Measurements from ENCODE around the gene SPATA21.
A peak's percentile ranks its signal among the peaks of the same experiment; 100 is the strongest.
"Not testable (repeated sequence)": the region's sequence is repeated elsewhere in the genome, so short reads cannot be mapped to it uniquely, and the experiment has no call there.

SPATA21 gene

DNA sequence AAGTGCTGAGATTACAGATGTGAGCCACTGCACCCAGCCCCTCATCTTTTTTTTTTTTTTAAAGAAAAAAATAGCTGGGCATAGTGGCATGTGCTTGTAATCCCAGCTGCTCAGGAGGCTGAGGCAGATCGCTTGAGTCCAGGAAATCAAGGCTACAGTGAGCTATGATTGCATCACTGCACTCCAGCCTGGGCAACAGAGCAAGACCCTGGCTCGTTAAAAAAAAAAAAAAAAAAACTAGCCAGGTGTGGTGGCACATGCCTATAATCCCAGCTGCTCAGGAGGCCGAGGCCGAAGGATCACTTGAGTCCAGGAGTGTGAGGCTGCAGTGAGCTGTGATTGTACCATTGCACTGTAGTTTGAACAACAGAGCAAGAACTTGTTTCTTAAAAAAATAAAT lies 56.4 kb downstream of the SPATA21 start:
- no peak for DNase-seq

DNA sequence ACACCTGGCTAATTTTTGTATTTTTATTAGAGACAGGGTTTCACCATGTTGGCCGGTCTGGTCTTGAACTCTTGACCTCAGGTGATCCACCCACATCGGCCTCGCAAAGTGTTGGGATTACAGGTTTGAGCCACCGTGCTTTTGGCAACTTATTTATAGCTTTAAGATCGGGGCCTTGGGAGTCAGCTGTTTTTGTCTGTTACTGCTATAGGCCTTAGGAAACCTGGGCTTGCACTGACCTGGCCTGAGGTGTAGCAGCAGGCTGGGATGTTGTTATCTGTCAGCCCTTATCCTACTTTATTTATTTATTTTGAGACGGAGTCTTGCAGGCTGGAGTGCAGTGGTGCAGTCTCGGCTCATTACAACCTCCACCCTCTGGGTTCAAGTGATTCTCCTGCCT lies 58.8 kb downstream of the SPATA21 start:
- DNase-seq, result no peak

DNA sequence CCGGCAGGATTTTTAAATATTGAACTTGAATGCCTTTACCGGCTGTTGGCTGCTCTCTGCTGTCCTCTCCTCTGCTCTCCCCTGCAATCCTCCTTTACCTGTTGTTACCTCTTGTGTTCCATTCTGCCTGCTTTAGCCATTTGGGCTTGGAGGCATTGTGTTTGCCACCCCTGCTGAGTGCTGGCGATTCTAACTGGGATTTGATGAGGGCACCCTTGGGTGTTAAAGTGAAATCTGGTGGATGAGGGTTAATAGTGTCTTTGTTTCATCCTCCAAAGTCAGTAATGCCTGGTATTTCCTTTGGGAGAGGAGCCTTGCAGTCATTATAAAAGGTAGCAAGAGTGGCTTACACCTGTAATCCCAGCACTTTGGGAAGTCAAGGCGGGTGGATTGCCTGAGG lies 60.3 kb downstream of the SPATA21 start:
- DNase-seq, result no peak

DNA sequence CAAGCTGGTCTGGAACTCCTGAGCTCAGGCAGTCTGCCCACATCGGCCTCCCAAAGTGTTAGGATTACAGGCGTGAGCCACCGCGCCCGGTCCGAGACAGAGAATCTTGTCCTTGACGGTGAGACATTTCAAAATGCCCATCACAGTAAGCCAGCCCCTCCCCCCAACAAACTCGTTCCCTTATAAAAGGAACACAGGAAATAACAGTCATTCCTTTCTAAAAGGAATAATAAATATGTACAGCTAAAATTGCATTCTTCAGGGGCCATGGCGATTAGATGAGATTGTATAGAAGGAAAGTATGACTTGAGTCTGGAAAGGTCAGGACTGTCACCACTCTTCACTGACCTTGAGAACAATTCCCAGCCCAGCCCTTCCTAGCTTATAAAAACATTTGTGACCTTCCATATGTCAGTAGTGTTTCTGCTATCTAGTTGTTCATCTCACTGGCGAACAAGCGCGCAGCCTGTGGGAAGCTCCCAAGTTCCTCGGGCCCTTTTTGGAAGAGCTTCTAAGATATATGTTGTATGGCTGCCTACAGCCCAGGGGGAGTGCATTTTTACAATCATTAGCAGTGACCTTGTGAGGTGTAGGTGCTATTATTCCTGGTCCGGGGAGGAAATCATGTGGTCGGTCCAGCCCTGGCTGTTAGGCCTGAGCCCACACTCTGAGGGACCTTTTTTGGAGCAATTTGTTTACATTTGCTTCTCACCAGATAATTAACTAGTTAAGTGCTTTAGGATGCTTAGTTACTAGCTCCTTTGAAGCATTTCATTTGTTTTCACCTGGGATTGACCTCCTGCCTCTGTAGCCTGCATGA lies 61.5 kb downstream of the SPATA21 start:
- DNase-seq, result peak; percentile 89

DNA sequence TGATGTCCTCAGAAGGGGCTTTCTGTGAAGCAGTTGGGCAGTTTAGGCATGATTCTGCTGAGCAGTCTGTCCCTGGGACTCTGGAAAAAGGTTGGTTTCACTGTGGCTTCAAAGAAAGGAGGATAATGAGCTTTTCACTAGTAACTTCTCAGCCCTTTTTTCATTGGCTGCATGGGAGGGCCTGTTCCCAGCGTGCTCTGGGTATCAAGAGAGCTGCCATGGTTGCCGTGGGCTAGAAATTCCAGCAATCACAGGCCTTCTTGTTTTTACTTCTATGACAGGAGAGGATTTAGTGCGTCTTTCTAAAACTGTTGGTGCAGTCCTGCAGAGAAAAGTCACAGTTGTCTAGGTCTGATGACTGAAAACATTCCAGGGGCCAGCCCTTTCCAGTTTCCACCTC lies 63.0 kb downstream of the SPATA21 start:
- DNase-seq, result no peak

DNA sequence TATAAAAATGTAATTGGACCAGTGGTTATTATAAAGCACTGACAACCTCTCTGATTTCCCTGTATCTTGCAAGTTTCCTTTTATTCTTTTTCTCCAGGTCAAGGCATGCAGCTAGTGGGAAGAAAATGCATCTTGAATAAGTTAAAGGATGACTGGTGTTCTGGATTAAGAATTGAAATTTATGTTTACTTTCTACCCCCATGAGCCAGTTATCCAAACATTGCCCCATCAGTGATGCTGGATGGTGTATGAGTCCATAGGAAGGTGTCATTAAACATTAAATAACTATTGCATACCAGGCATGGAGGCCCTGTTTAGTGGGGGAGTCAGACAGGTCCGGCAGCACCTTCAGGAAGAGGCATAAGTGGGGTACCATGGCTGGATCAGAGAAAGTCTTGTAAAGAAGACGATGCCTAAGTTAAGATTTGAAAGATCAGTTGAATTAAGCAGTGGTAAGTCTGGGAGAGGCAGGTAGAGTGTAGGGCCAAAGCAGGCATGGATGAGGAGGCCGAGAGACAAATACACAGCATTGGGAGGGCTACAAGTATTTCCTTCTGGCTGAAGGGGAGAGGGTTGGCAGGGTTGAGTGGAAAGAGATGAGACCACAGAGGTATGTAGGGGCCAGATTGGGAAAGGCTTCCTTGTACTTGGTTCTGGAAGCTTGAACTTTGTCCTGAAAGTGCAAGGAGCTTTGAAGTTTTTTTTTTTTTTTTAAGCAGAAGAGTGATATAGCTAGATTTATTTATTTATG lies 64.5 kb downstream of the SPATA21 start:
- DNase-seq, result peak; percentile 67

- DNase-seq, result peak; percentile 89
Observed at GRCh38 chr1:16371725-16372124, 65.5 kb downstream of the SPATA21 start.

DNA sequence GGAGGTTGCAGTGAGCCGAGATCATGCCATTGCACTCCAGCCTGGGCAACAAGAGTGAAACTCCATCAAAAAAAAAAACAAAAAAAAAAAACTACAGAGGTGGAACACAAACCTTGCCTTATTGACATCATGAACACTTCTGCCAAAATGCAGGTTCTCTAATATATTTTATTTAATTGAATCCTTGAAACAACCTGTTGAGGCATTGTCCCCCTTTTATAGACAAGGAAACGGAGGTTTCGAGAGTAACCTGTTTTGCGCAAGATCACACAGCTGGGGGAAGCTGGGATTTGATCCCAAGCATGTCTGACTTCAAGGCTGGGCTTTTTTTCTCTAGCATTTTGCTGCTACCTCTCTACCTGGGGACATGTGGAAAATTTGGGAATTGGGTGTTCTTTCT lies 67.4 kb downstream of the SPATA21 start:
- no peak for DNase-seq

GRCh38 chr1:16367968-16368890 lies 69.0 kb downstream of the SPATA21 start:
- peak; percentile 40 for DNase-seq

DNA sequence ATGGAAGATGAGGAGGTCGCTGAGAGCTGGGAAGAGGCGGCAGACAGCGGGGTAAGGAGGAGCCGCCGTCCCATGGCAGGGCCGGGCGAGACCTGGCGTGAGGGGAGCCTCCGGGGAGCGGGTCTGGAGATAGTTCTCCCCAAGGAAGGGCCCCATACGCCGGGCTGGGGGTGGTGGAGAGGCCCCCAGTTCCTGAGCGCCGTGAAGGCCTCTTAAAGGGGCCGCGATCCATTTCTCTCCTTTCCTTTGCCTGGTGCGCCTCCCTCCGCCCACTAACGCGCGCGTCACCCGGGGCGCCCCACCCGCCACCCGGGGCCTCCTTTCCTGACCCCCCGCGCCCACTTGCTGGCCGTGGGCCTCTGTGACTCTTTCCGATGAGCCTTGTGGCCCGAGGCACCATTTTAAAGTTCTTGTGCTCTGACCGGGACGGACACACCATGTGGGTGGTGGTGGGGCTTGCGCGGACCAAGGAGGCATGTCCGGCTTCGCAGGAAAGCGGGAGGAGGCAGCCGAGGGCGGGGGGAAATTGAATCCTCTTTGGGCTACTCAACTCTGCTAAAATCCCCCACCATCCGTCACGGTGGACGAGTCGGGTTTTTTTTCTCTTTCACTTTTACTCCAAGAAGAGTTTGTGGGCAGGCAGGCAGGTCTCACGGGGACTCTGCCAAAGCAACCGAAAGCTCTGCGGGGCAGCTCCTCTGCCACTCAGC lies 69.8 kb downstream of the SPATA21 start:
- peak; percentile 86 for DNase-seq

GRCh38 chr1:16366722-16367257 lies 70.4 kb downstream of the SPATA21 start, which contains the start of gene SZRD1:
Gene SZRD1, plus strand, starts transcription at chr1:16367242. Its CDS starts 16 bp downstream, at chr1:16367258.
- DNase-seq, result peak; percentile 99

DNA sequence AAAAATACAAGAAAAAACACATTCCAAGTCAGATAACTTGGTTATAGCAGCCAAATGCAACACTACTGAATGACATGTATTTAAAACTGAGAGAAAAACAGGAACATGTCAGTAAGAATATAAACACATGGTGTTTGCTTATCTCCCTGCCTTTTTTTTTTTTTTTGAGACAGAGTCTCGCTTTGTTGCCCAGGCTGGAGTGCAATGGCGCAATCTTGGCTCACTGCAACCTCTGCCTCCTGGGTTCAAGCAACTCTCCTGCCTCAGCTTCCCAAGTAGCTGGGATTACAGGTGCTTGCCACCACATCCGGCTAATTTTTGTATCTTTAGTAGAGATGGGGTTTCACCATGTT lies 72.1 kb downstream of the SPATA21 start:
- DNase-seq, result not testable (repeated sequence)

GRCh38 chr1:16356867-16357266 lies 80.4 kb downstream of the SPATA21 start:
- no peak for DNase-seq

- DNase-seq, result peak; percentile 3
Observed at GRCh38 chr1:16354619-16355018, 82.6 kb downstream of the SPATA21 start.

DNA sequence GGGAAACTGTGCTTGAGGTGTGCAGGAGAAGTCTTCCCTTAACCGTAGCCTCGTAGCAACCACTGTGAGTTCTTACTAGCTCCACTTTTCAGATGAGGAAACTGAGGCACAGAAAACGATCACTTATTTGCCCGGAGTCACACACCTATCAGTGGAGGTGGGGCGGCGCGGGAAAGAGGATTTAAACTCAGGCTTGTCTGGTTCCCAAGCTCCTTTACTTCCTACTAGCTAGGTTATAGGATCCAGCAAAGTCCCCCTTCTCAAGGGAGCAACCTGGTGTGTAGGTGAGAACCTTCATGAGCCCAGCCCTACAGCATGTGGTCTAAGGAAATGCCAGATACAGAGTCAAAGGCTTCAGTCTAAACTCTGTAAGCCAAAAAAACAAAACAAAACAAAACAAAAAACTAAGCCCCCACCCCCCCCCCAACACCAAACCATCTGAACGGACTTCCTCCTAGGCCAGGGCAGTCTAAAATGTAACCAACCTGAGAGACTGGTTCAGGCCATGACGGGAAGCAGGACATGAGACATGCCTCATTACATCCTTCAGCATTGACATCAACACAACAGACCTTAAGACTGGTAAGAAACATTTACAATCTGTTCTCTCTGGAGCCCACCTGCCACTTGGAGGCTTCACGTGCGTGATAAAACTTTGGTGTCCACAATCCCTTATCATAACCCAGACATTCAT lies 84.2 kb downstream of the SPATA21 start:
- DNase-seq, result no peak

GRCh38 chr1:16351994-16352841 lies 85.0 kb downstream of the SPATA21 start, which contains the start of gene FBXO42:
Gene FBXO42, minus strand, starts transcription at chr1:16352480. Its CDS starts 37,062 bp downstream, at chr1:16315418.
- DNase-seq, result peak; percentile 93

- peak; percentile 28 for DNase-seq
Observed at GRCh38 chr1:16351456-16351993, 85.7 kb downstream of the SPATA21 start.

GRCh38 chr1:16349847-16350406 lies 87.3 kb downstream of the SPATA21 start:
- no peak for DNase-seq
